ENCODE data around the gene SKAP2. TPM values are rescaled to one million over a fixed set of nuclear protein-coding genes. Genes with fewer than 3 reads are reported as not detected.

Gene SKAP2
- polyA plus RNA-seq, 1 of the 3 experiments (the other 2 are of a cell fraction): 0.69 TPM

DNA sequence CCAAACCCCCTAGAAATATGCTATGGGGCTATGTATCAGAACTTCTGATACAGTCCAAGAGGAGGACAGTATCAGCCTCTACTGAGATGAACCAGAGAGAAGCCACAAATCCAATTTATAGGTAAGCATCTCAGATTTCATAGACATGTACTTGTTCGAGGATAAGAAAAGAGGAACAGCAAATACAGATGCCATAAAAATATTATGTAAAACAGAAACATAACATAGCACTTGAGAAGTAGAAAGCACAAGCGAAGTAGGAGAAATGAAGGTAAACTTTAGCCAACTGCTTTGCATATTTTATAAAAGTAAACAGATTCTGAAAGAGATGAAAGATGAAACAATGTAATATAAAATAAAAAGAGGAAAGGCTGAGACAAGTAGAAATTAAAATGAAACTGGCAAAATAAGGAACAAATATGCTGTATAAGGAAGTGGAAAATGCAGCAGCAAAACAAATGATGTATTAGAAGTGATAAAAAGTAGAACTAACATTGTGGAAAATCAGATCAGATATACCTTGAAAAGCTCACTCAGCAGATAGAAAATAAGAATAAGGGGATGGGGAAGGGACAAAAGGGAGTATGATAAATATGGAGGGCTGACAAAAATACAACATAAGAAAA is 135.1 kb downstream of the SKAP2 start:
- Histone ChIP-seq H3K9ac (no peak overlapping the region), H3K9me2 (no peaks in the 10 kb centered on the region), H3K79me2 (ENCODE audit: insufficient read depth) (no peaks in the 10 kb centered on the region), H3K36me3 (replicated peaks in 1 of 2; ENCODE audit: control insufficient read depth in 1 of 2, insufficient read depth in 2 of 2, low read length in 1 of 2) (no peaks in the 10 kb centered on the region), H3K4me2 (no peak overlapping the region), H2AFZ (ENCODE audit: low read depth) (no peak overlapping the region), H4K20me1 (ENCODE audit: insufficient read depth) (no peaks in the 10 kb centered on the region), H3K9me3 (no peaks in the 10 kb centered on the region), H3K4me1 (ENCODE audit: control insufficient read depth in 1 of 2, insufficient read depth in 2 of 2, low read depth in 1 of 2, low read length in 1 of 2) (no peaks in the 10 kb centered on the region; a peak in 1 of 4 replicates), H3F3A (replicated peaks; ENCODE audit: insufficient read depth) (no peaks in the 10 kb centered on the region), H3K27ac (ENCODE audit: low read depth in 2 of 2, low read length in 1 of 2) (no peak overlapping the region), H3K27me3 (ENCODE audit: insufficient read depth) (0 out of 2 replicates have a peak, but pooled peaks cover under 1% of the 10 kb centered on the region), H3K4me3 (ENCODE audit: low read depth in 2 of 2, low read length in 1 of 2) (no peak overlapping the region)
- 33% methylated on average over 2 of the region's 2 CpGs for WGBS (ENCODE audit: low lambda C conversion rate)
- TF ChIP-seq ELF1 (IDR thresholded peaks at IDR 0.05) (no peak), EZH2phosphoT487 (IDR thresholded peaks at IDR 0.05; ENCODE audit: borderline replicate concordance, low read depth) (no peak), TAF1 (IDR thresholded peaks at IDR 0.05; ENCODE audit: borderline replicate concordance, low read depth, low read length) (no peak), IRF3 (IDR thresholded peaks at IDR 0.05; ENCODE audit: low read depth, low read length) (no peak), SMC3 (IDR thresholded peaks at IDR 0.05; ENCODE audit: low read depth, low read length) (no peak), JUND (IDR thresholded peaks at IDR 0.05) (no peak), MEF2A (IDR thresholded peaks at IDR 0.05; ENCODE audit: borderline replicate concordance, low read depth) (no peak), USF2 (IDR thresholded peaks at IDR 0.05; ENCODE audit: borderline replicate concordance, low read depth, low read length) (no peak), TEAD4 (IDR thresholded peaks at IDR 0.05; ENCODE audit: borderline replicate concordance, insufficient read depth) (no peak), RFX5 (IDR thresholded peaks at IDR 0.05; ENCODE audit: low read length) (no peak), CHD2 (IDR thresholded peaks at IDR 0.05; ENCODE audit: low read length, partially characterized antibody) (no peak), MAX (IDR thresholded peaks at IDR 0.05; ENCODE audit: low read depth) (no peak), RXRA (IDR thresholded peaks at IDR 0.05; ENCODE audit: borderline replicate concordance, low read depth) (no peak), RAD21 (IDR thresholded peaks at IDR 0.05; ENCODE audit: low read length) (no peak), YY1 (IDR thresholded peaks at IDR 0.05; ENCODE audit: low read depth) (no peak), FOSL2 (IDR thresholded peaks at IDR 0.05; ENCODE audit: borderline replicate concordance, low read depth) (no peak), FOXM1 (IDR thresholded peaks at IDR 0.05; ENCODE audit: low read depth) (no peak)
- TF ChIP-seq, protein P1, sequence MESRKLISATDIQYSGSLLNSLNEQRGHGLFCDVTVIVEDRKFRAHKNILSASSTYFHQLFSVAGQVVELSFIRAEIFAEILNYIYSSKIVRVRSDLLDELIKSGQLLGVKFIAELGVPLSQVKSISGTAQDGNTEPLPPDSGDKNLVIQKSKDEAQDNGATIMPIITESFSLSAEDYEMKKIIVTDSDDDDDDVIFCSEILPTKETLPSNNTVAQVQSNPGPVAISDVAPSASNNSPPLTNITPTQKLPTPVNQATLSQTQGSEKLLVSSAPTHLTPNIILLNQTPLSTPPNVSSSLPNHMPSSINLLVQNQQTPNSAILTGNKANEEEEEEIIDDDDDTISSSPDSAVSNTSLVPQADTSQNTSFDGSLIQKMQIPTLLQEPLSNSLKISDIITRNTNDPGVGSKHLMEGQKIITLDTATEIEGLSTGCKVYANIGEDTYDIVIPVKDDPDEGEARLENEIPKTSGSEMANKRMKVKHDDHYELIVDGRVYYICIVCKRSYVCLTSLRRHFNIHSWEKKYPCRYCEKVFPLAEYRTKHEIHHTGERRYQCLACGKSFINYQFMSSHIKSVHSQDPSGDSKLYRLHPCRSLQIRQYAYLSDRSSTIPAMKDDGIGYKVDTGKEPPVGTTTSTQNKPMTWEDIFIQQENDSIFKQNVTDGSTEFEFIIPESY (IDR thresholded peaks at IDR 0.05; ENCODE audit: borderline replicate concordance, low read depth): no peak
- TF ChIP-seq, protein P2, sequence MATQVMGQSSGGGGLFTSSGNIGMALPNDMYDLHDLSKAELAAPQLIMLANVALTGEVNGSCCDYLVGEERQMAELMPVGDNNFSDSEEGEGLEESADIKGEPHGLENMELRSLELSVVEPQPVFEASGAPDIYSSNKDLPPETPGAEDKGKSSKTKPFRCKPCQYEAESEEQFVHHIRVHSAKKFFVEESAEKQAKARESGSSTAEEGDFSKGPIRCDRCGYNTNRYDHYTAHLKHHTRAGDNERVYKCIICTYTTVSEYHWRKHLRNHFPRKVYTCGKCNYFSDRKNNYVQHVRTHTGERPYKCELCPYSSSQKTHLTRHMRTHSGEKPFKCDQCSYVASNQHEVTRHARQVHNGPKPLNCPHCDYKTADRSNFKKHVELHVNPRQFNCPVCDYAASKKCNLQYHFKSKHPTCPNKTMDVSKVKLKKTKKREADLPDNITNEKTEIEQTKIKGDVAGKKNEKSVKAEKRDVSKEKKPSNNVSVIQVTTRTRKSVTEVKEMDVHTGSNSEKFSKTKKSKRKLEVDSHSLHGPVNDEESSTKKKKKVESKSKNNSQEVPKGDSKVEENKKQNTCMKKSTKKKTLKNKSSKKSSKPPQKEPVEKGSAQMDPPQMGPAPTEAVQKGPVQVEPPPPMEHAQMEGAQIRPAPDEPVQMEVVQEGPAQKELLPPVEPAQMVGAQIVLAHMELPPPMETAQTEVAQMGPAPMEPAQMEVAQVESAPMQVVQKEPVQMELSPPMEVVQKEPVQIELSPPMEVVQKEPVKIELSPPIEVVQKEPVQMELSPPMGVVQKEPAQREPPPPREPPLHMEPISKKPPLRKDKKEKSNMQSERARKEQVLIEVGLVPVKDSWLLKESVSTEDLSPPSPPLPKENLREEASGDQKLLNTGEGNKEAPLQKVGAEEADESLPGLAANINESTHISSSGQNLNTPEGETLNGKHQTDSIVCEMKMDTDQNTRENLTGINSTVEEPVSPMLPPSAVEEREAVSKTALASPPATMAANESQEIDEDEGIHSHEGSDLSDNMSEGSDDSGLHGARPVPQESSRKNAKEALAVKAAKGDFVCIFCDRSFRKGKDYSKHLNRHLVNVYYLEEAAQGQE (IDR thresholded peaks at IDR 0.05; ENCODE audit: low read depth, low read length): no peak
- TF ChIP-seq, protein P3, sequence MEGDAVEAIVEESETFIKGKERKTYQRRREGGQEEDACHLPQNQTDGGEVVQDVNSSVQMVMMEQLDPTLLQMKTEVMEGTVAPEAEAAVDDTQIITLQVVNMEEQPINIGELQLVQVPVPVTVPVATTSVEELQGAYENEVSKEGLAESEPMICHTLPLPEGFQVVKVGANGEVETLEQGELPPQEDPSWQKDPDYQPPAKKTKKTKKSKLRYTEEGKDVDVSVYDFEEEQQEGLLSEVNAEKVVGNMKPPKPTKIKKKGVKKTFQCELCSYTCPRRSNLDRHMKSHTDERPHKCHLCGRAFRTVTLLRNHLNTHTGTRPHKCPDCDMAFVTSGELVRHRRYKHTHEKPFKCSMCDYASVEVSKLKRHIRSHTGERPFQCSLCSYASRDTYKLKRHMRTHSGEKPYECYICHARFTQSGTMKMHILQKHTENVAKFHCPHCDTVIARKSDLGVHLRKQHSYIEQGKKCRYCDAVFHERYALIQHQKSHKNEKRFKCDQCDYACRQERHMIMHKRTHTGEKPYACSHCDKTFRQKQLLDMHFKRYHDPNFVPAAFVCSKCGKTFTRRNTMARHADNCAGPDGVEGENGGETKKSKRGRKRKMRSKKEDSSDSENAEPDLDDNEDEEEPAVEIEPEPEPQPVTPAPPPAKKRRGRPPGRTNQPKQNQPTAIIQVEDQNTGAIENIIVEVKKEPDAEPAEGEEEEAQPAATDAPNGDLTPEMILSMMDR (IDR thresholded peaks at IDR 0.05): no peak
- CTCF ChIA-PET: interaction anchor here (1.2 kb wide), 1 partner anchor 16 kb away, joined by 4 read pairs; no protein-coding TSS in a partner anchor
- no peak for DNase-seq
- POLR2A ChIA-PET: no interaction called here
